ENCODE data around the gene LRRC25.

LRRC25 gene

DNA sequence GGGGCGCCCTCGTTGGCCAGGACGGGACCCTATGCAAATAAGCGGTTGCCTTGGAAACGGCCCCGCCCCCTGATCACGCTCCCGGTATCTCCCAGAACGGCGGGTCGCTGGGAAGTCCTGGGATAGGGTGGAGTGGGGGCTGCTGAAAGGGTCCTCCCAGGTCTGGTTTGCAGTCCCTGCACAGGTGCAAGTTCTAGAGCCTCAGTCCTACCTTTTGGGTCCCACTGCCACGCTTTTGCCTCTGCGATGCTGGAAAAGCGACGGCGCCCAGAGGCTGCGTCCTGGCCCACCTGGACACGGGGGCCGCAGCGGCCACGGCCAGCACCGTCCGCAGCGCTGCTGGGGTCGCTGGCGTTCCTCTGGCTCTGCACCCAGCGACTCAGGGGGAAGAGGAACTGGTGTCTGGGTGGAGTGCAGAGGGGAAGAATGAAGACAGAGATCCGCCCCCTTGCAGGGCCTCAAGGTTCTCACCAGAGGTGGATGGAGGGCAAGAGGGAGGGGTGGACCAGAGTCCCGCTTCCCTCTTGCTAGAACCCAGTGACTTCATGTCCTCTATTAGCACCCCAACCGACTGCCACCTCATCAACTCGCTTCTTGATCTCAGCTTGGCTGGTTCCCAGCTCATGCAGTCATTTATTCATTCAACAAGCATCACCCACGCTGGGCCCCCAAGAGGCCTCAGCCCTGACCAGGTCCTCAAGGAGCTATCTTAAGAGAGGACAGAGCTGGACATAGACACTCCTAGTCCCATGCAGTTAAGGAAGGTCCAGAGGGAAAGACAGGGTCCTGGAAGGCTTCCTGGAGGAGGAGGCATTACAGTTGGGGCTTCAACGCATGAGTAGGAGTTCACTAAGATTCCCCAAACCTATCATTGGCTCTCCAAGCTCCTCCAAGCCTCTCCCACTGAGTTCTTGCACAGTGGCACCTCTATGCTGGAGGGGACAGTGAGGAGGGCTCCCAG lies at the start of gene LRRC25:
TSS of gene LRRC25 (minus strand) at position 381 of the 961 bp plus-strand sequence. CDS start 659 bp downstream, outside the sequence.
- DNase-seq (ENCODE audit: low read depth, low spot score): no peak

DNA sequence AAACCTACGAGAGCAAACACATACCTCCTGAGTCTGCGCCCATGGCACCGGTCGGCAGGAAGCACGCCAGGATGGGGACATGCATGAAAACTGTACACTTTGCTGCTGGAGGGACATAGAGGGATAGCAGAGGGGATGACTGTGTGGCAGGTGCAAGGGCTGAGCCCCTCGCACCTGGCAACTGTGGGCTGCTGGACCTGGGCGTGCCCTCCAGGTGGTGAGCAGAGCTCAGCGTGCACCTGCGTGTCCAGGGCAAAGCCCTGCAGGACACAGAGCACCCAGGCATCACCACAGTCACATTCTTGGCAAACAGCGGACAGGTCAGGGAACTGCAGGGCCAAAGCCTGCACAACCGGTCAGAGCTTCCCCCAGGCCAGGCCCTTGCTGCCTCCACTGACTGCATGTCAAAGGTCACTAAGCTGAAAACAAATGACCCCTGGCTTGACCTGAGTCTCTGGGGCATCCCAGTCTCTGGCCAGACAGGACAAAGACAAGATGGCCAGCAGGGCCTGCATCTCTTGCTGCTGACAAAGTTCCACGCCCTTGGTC lies 49.5 kb upstream of the LRRC25 start:
- DNase-seq (ENCODE audit: low read depth, low spot score): no peak

DNA sequence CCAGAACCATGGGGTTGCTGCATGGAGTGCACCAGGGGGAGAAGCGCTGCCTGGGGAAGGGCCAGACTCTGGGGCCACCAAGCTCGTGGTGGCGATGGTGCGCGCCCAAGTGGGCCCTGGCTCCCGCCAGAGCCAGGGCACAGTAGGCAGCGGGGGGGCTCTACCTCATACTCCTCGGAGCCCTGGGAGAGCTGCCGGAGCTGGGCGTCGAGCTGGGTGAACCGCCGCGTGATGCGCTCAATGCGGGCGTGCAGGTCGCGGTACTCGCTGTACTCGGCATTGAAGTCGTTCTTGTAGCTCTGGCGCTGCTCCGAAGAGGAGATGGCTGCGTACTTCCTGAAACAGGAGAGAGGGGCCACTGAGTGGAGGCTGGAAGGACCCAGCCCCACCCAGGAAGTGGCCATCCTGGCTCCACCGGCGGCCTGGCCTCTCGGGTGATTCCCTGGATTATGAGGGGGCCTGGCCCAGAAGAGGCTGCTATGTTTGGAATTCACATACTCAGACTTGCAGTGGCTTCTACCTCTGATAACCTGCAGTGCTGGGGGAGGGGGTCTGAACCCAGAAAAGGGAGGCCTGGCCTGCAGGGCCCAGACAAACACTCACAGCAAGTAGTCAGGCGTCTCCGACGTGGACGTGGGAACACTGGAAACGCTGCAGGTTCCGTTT lies 48.9 kb upstream of the LRRC25 start:
- DNase-seq (ENCODE audit: low read depth, low spot score): no peak

DNA sequence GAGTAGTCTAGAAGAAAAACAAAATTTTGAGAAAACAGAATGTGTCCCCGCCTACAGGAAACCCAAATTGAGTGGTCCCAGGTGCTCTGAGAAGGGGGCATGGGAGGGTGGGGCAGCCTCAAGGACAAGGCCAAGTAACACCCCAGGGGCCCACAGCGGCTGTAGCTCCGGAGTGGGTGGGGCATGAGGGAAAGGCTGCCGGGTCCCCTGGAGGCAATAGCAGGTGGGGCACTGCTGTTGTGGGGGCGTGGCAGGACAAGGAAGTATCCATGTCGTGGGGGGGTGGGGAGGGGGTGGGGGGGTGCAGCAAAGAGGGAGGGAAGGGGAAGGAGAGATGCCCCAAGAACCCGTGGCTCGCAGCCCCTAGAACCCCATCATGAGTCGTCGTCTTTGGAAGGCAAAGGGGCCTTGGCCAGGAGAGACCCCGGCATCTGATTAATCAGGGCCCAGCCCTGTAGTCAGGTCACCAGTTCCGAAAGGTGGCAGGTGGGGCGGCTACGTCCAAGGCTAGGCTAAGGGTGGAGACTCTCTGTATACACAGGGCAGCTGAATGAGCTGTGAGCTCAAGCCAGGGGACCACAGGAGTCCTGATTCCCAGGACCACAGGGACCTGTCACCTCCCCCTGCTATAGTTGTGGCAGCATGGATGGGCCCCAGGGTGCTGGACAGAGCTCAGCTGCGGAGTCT lies 48.0 kb upstream of the LRRC25 start:
- no peak for DNase-seq (ENCODE audit: low read depth, low spot score)

DNA sequence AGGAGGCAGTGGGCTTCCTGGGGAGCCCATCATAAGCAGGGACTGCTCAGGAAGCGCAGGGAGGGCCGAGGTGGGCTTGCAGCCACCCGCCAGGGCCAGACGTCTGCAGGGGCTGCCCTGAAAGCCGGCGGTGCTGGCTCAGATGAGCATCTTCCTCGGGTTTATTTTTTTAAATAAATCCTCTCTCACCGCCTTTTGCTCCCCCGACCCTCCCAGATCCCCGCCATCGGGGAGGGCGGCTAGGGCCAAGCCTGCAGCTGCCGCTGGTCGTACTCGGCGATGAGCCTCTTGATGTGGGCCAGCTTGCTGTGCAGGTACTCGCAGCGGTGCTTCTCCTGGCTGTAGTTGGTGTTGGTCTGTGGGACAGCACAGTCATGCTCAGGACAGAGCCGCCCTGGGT lies 47.1 kb upstream of the LRRC25 start:
- DNase-seq (ENCODE audit: low read depth, low spot score): no peak

DNA sequence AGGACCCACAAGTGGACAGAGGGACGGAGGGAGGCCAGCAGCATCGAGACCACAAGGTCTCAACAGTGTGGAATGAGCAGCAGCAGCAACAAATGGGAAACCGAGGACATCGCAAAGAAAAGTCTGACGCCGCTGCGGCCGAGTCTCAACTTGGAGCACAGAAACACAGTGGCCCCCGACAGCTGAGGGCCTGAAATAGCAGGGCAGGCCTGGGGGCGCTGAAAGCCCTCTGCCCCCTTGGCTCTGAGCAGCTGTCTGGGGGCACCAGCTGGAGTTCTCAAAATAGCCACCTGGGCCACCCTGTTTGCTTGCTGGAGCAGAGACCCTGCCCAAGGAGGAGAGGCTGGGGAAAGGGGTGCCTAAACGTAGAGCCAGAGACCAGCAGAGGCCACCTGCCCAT lies 46.4 kb upstream of the LRRC25 start:
- no peak for DNase-seq (ENCODE audit: low read depth, low spot score)

DNA sequence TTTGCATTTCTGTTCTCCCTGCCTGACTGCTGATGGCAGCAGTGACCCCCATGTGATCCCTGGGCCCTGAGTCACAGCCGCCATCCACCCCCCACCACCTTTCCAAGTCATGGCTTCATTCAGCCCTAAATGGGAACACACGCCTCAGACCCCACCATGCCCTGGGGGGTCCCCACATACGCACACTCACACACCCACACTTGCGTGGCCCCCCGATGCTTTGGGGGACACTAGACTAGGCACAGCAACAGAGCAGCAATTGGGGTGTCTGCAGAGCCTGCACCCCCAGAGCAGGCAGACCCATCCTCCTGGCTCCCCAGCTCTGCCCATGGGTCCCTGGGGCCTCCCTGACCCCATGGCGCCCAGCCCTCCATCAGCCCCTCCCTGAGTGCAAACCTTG lies 46.0 kb upstream of the LRRC25 start:
- DNase-seq (ENCODE audit: low read depth, low spot score): no peak

DNA sequence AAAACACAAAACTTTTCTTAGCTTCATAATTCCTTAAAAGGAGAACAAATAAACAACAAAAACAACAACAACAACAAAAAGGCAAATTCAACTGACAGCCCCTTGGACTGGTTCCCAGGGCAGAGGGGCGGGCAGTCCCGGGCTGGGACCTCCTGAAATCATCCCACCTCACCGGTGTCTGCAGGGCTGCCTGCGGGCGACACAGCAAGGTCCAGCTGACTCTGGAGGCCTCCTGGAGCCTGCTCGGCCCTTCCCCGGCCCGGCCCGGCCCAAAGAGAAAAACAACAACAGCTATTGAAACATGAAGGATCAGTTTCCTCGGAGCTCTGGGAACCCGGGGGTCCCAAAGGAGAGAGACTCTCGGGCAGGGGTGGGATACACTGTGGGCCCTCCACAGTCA lies 45.5 kb upstream of the LRRC25 start:
- DNase-seq (ENCODE audit: low read depth, low spot score): no peak

DNA sequence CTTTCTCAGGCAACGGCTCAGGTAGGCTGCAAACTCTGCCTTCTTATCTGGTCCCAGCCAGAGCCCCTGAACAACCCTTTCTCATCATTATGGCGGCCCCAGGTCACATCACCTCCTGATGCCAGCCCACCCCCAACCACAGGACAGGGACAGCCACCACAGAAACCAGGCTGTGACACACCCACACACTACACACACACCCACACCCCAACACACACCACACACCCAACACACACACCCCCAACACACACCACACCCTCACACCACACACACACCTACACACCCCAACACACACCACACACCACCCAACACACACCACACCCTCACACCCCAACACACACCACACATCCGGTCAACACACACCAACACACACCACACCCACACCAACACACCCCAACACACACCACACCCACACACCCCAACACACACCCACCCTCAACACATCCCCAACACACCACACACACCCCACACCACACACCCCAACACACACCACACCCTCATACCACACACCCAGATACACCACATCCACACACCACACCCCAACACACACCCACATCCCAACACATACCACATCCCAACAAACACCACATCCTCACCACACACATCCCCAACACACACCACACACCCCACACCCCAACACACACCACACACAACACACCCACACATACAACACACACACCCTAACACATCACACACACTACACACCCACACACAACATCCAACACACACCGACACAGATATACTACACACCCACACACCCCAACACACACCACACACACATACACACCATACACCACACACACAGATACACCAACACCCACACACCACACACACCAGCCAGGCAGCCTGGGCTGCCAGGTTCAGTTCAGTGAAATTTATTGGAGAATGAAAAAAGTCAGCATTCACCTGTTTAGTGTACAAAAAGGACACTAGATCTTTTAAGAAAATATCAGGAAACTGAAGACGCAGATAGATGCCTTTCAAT lies 44.7 kb upstream of the LRRC25 start:
- DNase-seq (ENCODE audit: low read depth, low spot score): no peak

DNA sequence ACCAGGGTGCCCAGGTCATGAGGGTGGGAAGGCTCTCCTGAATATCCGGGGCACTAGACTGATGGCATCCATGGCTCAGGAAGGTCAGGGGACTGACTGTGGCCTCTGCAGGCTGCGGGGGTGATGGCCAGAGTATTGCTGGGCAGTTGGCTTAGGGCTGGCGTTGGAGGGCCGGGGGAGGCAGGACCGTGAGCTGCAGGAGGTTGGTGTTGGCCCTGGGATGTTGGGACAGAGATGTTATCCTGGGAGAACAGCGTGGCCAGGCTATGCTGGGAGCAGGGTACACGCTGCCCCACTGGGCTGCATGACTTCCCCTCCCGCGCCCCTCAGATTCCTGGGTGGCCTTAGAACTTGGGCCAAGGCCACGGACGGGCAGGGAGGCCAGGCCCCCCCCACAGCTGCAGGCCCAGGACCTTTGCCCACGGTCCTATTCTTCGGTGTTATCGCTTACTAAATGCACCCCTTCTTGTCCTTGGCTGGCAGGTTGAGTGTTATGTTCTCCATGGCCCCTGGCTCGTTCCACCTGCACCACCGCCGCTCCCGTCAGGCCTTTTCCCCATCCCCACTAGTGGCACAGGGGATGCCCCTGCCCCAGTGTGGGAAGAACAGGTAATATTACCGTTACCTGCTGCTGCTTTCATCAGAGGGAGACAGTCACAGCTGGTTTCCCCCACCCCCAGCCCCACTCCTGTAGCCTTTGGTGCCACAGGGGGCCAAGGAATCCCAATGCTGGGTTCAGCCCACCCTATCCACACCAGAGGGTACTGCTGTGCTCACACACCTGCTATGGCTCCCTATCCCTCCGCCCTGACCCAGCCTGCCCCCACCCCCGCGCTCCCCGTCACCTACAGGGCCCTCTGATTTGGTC lies 43.7 kb upstream of the LRRC25 start:
- no peak for DNase-seq (ENCODE audit: low read depth, low spot score)

DNA sequence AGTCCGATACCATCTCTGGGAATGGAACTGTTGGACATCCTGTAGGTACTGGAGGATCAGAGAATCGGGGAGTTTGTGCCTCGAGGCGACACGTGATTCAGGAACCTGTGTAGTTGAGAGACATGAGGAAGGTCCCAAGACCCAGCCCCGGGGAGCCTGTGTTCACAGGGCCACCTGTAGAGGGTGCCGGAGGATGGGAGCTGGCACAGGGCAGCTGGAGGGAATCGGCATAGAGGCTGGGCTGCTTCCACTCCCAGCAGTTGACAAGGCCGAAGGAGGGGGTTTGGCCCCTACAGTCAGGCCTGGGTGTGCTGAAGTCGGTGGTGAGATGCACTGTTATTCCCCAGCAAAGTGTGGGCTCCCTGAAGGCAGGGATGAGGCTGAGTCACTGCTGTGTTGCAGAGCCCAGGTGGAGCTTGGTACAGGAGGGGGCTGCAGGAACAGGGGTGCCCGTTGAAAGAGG lies 43.0 kb upstream of the LRRC25 start:
- no peak for DNase-seq (ENCODE audit: low read depth, low spot score)

DNA sequence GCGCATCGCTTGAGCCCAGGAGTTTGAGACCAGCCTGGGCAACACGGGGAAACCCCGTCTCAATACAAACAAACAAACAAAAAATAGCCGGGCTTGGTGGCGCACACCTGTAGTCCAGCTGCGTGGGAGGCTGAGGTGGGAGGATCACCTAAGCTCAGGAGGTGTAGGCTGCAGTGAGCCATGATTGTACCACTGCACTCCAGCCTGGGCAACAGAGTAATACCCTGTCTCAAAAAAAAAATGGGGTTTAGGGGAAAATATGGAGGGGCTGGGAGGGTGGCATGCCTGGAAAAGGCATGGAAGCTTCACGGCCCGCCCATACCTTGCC lies 42.5 kb upstream of the LRRC25 start:
- DNase-seq (ENCODE audit: low read depth, low spot score): no peak

DNA sequence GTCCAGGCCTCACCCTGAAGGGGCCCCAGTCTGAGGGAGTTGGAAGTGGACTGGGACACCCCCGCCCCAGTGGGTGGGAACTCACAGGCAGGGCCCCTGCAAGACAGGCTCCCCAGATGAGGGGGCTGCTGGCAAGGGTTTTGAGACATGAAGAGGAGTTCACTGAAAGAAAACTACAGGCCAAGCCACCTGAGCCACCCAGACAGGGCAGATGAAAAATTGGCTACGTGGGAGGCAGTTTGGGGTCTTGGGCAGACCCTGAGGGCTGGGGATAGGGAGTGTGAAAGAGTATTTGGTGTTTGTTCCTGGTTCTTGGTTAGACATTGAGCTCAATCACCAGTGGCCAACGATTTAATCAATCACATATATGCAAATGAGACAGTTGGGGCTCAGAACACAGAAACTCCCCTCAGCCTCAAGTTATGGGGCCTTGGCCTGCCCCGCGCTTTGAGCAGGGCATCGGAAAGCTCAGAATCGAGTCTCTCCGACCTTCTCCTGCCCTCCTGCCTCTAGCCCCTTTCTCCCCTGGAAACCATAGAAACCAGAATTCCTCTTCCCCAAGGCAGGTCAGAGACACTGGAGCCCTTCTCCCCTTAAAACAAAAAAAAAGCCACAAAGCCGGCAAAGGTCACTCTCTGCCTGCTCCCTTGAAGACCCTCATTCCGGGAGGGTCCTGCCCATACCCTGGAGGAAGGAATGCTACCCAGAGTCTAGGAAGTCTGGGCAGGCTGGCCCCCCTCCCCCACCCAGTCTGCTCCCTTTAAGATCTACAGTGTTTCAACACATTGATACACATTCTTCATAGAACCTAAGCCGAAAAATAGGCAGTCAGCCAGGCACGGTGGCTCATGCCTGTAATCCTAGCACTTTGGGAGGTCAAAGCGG lies 41.8 kb upstream of the LRRC25 start:
- DNase-seq (ENCODE audit: low read depth, low spot score): no peak

DNA sequence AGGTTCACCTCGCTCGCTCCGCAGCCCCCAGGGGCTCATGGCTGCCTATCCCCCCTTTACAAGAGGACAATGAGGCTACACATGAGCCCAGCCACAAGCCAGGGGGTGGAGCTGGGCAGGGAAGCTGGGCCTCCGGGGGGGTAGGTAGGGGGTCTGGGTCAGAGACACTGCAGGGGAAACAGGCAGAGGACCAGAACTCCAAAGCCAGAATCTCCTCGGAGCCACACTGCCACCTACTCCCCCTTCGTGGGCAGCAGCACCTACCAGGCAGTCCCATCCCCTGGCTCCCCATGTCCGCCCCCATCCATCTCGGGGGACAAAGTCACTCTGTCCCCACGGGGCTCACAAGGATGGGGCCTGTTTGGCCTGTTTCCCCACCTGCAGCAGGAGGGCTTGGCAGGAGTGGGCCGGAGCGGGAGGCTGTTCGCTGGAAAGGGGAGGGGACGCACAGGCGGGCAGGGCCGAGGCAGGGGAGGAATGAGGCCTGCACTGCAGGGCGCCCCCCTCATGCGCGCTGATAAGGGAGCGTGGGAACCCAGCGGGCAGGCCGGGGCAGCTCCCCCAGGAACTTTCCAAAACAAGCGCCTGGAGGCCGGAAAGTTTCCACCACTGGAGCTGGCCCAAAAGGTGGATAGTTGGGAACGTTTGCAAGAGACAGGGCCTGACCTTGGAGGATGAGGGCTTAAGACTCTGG lies 41.1 kb upstream of the LRRC25 start:
- no peak for DNase-seq (ENCODE audit: low read depth, low spot score)

DNA sequence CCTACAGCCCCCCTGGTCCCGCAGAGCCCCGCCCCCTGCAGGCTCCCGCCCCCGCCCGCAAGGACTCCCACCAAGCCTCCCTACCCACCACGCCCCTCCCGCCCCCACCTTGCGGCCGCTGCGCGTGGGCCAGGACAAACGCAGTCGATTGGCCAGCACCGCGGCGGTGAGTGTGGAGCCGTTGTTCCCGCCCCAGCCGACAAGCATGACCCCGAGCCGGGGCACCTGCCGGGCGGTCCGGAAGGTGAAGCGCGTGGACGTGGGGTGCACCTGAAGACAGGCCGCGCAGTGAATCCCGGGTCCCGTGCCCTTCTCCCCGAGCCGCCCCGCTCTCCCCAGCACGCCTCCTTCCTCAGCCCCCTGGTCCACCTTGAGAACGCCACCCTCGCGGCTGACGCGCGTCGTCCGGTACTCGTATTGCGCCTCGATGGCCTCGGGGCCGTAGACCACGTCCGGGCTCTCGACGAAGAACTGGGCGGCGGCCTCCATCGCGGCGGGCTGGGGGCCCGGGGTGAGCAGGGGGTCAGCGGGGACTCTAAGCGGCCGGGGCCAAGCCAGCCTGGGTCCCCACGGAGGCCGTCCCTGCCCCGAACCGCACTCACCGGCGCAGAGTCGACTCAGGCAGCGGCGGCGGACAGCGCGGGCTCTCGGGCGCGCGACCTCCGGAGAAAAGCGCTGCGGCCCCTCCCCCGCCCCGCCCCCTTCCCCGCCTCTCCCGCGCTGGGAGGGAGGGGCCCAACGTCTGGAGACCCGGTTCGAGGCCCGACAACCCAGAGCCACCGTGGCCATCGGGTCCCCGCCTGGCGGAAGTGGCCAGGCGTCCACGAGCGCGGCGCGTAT lies 40.3 kb upstream of the LRRC25 start, which contains the start of gene ISYNA1:
TSS of gene ISYNA1 (minus strand) at position 643 of the 840 bp plus-strand sequence. CDS start at position 489, 154 bp downstream.
- no peak for DNase-seq (ENCODE audit: low read depth, low spot score)

DNA sequence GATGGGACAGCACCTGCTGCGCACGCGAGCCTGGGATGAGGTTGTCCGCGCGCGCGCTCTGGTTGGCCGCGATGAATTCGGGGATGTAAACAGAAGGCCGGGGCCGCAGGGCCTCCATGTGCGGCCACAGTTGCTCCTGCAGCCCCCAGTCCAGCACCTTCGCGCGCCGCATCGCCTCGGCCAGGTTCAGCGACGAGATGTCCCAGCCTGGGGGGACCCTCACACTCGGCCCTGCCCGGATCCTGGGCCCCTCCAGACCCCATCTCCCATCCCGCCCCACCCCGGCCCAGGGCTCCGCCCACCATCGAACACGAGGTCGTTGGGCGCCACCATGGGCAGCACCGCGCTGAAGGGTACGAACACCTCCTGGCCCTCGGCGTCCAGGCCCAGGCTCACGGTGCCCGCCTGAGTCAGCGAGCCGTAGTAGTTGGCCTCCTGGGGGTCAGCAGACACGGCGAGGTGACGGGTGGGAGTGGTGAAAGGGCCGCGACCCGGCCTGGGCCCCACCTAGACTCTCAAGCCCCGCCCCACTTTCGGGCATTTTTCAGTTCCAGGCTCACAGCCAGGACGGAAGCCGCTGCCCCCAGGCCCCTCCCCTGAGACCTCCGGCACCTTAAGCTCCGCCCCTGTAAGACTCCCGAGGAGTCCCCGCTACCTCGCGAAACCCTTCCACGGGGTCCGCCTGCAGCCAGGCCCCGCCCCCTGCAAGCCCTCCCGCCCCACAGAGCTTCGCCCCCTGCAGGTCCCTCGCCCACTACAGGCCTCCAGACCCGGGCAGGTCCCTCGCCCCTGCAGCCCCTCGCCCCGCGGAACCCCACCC lies 39.5 kb upstream of the LRRC25 start:
- DNase-seq (ENCODE audit: low read depth, low spot score): no peak
